Measurements from ENCODE around the gene ASPSCR1. TPM values are rescaled to one million over a fixed set of nuclear protein-coding genes. Genes with fewer than 3 reads are reported as not detected.

ASPSCR1 gene
- total RNA-seq, 1 donor from 2014 or later = 35.6 TPM

DNA sequence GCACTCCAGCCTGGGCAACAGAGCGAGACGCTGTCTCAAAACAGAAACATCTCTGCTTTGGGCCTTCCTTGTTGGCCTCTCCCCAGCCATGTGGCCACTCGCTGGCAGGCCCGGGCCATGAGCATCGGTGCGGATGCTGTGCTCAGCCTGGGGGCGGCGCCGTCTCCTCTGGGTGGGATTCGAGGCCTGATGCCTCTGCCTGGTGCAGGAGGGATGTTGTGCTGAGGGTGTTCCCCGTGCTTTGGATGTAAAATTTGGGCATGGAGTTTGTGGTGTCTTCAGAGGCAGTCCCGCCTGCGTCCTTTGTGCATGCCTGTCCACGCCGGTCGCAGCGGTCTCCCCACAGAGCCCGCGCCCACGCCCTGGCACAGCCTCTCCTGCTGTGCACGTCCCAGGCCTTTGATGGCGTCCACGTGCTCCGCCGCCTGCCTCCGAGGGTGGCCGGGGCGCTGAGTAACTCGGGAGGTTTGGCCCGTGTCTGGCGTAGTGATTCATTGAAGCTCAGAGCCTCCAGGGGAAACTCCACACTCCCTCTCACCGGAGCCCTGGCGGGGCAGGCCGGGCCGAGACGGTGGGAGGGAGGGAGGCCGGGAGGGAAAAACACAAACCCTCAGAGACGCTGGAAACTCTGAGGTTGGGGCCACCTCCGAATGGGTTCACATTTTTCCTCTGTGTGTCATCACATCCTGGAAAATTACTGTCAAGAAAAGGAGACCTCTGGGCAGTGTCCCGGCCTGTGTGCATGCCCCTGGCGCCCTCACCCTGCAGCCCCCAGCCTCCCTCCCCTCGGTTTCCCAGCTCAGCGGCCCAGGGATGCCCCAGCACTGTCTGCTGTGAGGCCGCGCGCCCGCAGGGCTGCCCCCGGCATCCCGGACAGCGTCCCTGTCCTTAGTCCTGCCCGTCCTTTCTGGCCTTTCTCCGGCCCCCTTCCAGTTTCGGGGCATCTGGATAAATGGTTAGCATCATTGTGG is 26.3 kb downstream of the ASPSCR1 start:
- Mint-ChIP-seq H3K27ac (no peak overlapping the region), H3K36me3 (no peaks in the 10 kb centered on the region), H3K27me3 (no peaks in the 10 kb centered on the region), H3K9me3 (no peaks in the 10 kb centered on the region), H3K4me1 (ENCODE audit: unreplicated experiment) (peaks cover 9% of the 10 kb centered on the region), H3K4me3 (no peak overlapping the region)
- DNase-seq (ENCODE audit: extremely low spot score, unreplicated experiment) = no peak
- TF ChIP-seq, protein P1, sequence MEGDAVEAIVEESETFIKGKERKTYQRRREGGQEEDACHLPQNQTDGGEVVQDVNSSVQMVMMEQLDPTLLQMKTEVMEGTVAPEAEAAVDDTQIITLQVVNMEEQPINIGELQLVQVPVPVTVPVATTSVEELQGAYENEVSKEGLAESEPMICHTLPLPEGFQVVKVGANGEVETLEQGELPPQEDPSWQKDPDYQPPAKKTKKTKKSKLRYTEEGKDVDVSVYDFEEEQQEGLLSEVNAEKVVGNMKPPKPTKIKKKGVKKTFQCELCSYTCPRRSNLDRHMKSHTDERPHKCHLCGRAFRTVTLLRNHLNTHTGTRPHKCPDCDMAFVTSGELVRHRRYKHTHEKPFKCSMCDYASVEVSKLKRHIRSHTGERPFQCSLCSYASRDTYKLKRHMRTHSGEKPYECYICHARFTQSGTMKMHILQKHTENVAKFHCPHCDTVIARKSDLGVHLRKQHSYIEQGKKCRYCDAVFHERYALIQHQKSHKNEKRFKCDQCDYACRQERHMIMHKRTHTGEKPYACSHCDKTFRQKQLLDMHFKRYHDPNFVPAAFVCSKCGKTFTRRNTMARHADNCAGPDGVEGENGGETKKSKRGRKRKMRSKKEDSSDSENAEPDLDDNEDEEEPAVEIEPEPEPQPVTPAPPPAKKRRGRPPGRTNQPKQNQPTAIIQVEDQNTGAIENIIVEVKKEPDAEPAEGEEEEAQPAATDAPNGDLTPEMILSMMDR (conservative IDR thresholded peaks at IDR 0.05) = no peak

DNA sequence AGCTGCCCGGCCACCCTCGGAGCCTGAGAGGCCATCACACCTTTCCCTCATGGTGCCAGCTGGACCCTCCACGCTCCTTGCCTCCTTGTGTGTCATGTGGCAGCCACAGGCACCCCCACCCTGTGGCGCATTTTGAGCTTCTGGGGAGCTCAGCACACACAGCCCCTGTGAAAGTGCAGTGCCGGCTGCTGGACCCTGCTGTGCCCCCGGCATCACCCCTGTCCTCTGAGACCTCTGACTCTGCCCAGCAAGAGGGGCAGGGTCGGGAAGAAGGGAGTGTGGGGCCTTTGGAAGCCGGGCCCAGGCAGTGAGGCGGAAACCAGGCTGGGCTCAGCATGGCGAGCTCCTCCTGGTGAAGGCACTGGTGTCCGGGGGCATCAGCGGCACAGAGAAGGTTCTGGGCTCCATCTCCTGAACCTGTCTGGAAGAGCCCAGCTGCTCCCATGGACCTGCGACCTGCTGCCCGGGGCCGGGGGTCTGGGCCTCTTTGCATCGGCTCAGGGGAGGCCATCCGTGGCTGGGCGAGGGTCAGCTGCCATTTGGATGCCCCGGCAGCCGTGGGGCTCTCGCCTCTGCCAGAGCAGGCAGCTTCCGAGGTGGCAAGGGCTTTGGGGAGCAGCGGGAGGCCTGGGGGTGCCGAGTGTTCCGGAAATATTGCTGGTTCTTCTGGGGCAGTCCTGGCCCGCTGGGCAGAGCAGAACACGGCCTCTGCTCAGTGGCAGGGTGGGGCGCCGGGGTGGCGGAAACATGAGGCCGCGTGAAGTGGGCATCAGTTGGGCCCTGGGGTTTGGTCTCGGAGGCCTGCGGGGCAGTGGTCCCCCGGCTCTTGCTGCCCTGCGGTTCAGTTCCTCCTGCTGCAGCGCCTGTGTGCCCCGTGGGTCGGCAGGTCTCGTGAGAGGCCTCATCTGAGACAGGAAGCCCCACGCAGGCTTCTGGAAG is 27.4 kb downstream of the ASPSCR1 start:
- H3K27me3 Mint-ChIP-seq = no peaks in the 10 kb centered on the region
- H3K36me3 Mint-ChIP-seq = no peaks in the 10 kb centered on the region
- H3K9me3 Mint-ChIP-seq = no peaks in the 10 kb centered on the region
- H3K4me1 Mint-ChIP-seq (ENCODE audit: unreplicated experiment) = peaks cover 9% of the 10 kb centered on the region
- H3K27ac Mint-ChIP-seq = no peak overlapping the region
- no peak for DNase-seq (ENCODE audit: extremely low spot score, unreplicated experiment)
- H3K4me3 Mint-ChIP-seq = no peak overlapping the region
- TF ChIP-seq, protein P1 (conservative IDR thresholded peaks at IDR 0.05) = no peak

DNA sequence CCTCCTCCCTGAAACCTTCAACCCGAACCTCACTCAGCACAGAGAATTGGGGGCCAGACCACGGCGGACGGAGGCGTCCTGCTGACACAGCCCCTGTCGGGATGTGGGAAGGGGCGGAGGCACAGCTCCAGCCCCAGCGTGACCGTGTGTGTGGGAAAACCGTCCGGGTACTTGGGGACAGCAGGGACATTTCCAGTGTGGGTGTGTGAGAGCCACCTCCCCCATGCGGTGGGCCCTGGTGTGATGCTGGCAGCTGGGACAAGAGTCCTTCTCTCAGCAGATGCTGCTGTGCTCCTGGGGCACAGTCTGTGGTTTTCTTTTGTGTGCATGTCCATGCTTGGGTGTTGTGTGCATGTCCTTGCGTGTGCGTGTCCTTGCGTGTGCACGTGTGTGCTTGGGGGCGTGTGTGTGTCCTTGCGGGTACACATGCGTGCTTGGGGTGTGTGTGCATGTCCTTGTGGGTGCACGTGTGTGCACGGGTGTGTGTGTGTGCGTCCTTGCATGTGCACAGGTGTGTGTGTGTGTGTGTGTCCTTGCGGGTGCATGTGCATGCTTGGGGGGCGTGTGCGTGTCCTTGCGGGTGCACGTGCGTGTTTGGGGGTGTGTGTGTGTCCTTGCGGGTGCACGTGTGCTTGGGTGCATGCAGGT is 28.4 kb downstream of the ASPSCR1 start:
- H3K27me3 Mint-ChIP-seq = no peaks in the 10 kb centered on the region
- no peak overlapping the region for H3K27ac Mint-ChIP-seq
- H3K9me3 Mint-ChIP-seq = no peaks in the 10 kb centered on the region
- no peak for DNase-seq (ENCODE audit: extremely low spot score, unreplicated experiment)
- no peaks in the 10 kb centered on the region for H3K36me3 Mint-ChIP-seq
- H3K4me1 Mint-ChIP-seq (ENCODE audit: unreplicated experiment) = peaks cover 9% of the 10 kb centered on the region
- no peak overlapping the region for H3K4me3 Mint-ChIP-seq
- TF ChIP-seq, protein P1 (conservative IDR thresholded peaks at IDR 0.05) = no peak

GRCh38 chr17:82006468-82007227 is 29.2 kb downstream of the ASPSCR1 start:
- Mint-ChIP-seq H3K4me3 (no peak overlapping the region), H3K27me3 (no peaks in the 10 kb centered on the region), H3K36me3 (no peaks in the 10 kb centered on the region), H3K9me3 (no peaks in the 10 kb centered on the region), H3K4me1 (ENCODE audit: unreplicated experiment) (peaks cover 9% of the 10 kb centered on the region), H3K27ac (no peak overlapping the region)
- TF ChIP-seq, protein P1 (conservative IDR thresholded peaks at IDR 0.05) = no peak
- no peak for DNase-seq (ENCODE audit: extremely low spot score, unreplicated experiment)

DNA sequence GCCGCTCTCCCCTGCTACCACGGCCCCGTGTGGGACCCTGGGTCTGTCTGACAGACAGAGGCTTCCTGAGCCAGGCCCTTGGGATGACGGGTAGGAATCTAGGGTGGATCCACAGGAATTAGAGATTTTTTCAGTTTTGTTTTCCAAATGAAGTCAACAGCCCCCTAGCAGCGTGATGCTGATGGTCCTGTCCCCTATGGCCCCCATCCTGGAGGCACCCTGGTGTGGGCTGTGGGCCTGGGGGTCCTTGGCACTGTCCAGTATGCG is 29.7 kb downstream of the ASPSCR1 start:
- Mint-ChIP-seq H3K9me3 (no peaks in the 10 kb centered on the region), H3K27ac (no peak overlapping the region), H3K36me3 (no peaks in the 10 kb centered on the region), H3K4me1 (ENCODE audit: unreplicated experiment) (peaks cover 9% of the 10 kb centered on the region), H3K4me3 (no peak overlapping the region), H3K27me3 (no peaks in the 10 kb centered on the region)
- DNase-seq (ENCODE audit: extremely low spot score, unreplicated experiment) = no peak
- TF ChIP-seq, protein P1 (conservative IDR thresholded peaks at IDR 0.05) = no peak

Measured in type B pancreatic cell (in vitro differentiated cells).